Duodenal mucosa (tissue), 2 donors: Measurements from ENCODE around the gene SCAI.
"Not testable (repeated sequence)": the region's sequence is repeated elsewhere in the genome, so short reads cannot be mapped to it uniquely, and the experiment has no call there.

Experiments
- H3K27ac ChIP-seq: one replicate; pipeline ENCODE4 v1.7.0; 2013; ENCODE audit warnings: low read depth, low read length
- H3K27me3 ChIP-seq, 2 donors: one replicate each; pipeline ENCODE4 v1.7.0; 2013; ENCODE audit warnings: low read length in 2 of 2, control low read depth in 1 of 2; ENCODE audit not compliant: insufficient read depth in 2 of 2, control insufficient read depth in 1 of 2
- H3K36me3 ChIP-seq, 2 donors: one replicate each; pipeline ENCODE4 v1.7.0; 2013; ENCODE audit warnings: low read length in 2 of 2, control low read depth in 1 of 2; ENCODE audit not compliant: insufficient read depth in 2 of 2, control insufficient read depth in 1 of 2
- H3K4me1 ChIP-seq, 2 donors: one replicate each; pipeline ENCODE4 v1.7.0; 2013; ENCODE audit warnings: low read length in 2 of 2, control low read depth in 1 of 2; ENCODE audit not compliant: insufficient read depth in 2 of 2, control insufficient read depth in 1 of 2
- H3K4me3 ChIP-seq, 2 donors: one replicate each; pipeline ENCODE4 v1.7.0; 2013; ENCODE audit warnings: low read length in 2 of 2, low read depth in 1 of 2
- H3K9ac ChIP-seq, 2 donors: one replicate each; pipeline ENCODE4 v1.7.0; 2013; ENCODE audit warnings: low read length in 2 of 2, low read depth in 1 of 2
- H3K9me3 ChIP-seq, 2 donors: one replicate each; pipeline ENCODE4 v1.7.0; 2013; ENCODE audit warnings: low read length in 2 of 2, control low read depth in 1 of 2; ENCODE audit not compliant: control insufficient read depth in 1 of 2

Gene SCAI

DNA sequence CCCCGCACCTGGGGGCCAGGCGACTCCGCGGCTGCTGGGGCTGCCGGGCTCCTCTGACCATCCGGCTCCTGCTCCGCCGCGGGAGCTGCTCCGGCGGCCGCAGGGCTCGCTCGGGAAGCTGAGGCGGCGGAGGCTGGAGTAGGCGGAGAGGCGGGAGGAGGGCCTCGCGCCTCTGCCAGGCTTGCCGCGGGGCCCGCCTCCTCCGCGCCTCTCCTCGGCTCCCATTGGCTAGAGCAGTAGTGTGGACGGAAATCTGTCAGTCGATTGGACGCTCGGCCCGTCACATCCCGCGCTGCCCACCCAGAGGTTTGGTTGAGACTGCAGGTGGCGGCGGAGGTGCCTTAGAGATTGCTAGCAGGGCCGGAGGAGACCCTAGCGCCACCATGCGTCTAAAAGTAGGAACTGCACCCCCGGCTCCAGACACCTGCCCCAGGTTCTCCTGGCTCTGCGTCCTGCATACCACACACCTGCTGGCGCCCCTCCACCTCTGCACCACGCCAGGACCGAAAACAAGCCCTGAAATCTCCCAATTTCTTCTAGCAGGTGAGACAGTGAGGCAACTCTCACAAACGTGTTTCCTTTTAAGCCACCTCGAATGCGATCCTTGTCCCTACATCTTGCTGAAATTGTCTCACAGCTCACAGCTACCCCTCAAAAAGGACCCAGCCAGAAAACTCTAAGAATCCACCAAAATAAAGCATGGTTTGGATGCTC lies at the start of gene SCAI:
Gene SCAI (minus strand): TSS at position 152 of the 714 bp plus-strand sequence. CDS start 91 bp downstream, at position 61.
- Histone ChIP-seq H3K4me3 (peak within 1 kb of the TSS; percentile 85 to 91), H3K36me3 (no peaks in the 10 kb centered on the region), H3K4me1 (peaks cover 8 to 15% of the 10 kb centered on the region in 2 donors), H3K9ac (peak within 1 kb of the TSS; percentile 67 to 85), H3K9me3 (no peaks in the 10 kb centered on the region), H3K27ac (no peak within 1 kb of the TSS), H3K27me3 (no peaks in the 10 kb centered on the region)

DNA sequence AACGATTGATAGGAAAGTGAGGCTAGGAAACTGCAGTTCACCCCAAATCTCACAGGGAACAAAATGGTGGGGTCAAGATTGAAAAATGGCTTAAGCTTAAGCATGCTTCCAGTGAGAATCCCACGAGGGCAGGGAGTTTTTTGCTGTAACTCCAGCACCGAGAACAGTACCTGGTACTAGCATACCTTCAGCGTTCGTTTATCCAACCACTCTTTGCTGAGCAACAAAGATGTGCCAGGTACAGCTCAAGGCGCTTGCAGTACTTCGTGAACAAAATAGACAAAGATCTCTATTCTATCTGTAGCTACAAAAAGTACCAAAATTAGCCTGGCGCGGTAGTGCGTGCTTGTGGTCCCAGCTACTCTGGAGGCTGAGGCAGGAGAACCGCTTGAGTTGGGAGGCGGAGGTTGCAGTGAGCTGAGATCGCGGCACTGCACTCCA lies 47.1 kb upstream of the SCAI start:
- Histone ChIP-seq H3K9ac (peak overlapping the region; percentile 61 to 88), H3K4me1 (peaks cover 7 to 9% of the 10 kb centered on the region in 2 donors), H3K36me3 (no peaks in the 10 kb centered on the region)

DNA sequence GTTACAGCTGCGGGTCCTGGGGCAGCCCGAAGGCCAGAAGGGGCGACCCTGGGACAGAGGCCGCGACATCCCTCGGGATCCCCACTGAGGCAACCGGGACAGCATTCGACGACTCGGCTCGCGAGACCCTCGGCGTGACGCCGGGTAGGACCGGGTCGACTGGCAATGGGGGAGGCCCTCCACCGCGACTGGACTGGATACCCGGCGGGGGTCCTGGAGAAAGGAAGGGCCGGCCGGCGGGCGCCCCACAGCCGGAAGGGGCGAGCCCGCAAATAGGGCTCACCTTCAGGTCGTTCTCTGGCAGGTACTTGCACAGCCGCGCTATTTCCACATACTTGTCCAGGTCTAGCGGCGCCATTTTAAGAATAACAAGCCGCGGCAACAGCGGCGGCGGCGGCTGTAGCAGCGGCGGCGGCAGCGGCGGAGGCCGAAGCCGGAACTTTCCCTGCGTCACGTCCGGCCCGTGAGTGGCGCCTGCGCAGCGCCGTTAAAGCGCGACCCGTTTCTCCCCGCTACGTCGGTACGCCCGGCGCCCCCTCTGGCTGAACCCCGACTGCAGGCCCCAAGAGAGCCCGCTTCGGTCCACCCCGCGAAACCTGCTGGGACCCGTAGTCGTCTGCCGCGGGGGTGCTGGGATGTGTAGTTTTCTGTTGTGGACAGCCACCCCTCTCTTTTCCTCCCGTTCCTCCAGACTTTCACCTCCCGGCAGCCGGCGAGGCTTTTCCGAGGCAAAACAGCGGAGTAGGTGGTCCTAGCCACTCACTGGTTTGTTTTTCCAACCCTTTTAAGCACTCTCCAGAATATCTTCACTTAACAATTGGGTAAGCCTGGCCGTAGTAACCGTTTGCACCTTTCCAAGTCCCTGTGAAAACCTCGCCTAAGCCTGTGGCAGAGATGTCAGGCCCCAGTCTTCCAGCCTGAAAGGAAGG lies 46.3 kb upstream of the SCAI start, which contains the start of gene PPP6C:
Gene PPP6C (minus strand): TSS at position 443 of the 929 bp plus-strand sequence. CDS start 85 bp downstream, at position 358.
- Histone ChIP-seq H3K27ac (peak within 1 kb of the TSS; percentile 82), H3K4me3 (peak within 1 kb of the TSS; percentile 74 to 88), H3K36me3 (no peaks in the 10 kb centered on the region), H3K4me1 (peaks cover 7 to 9% of the 10 kb centered on the region in 2 donors), H3K9me3 (no peaks in the 10 kb centered on the region), H3K27me3 (no peaks in the 10 kb centered on the region), H3K9ac (peak within 1 kb of the TSS; percentile 93 to 98)

More for the DNA sequence above, 47.1 kb upstream of the SCAI start:
- Histone ChIP-seq H3K4me3 (peak overlapping the region; percentile 74 to 88), H3K27ac (peak overlapping the region; percentile 7), H3K9me3 (no peaks in the 10 kb centered on the region), H3K27me3 (no peaks in the 10 kb centered on the region)

DNA sequence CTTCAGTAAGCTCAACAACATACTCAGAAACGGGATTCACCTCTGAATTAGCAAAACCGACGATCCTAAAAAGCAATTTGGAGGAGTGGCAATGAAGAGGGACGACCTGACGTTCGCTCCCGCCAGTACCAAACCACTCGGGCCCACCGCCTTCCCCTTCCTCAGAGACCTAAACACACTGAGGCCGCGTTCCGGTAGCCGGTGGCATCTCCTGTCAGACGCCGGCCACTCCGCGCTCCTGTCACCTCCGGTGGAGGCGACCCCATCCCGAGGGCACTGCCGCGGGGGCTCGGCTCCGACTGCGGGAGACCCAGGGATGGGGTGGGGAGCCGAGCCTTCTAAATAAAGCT lies 45.7 kb upstream of the SCAI start:
- Histone ChIP-seq H3K27ac (peak overlapping the region; percentile 82), H3K36me3 (no peaks in the 10 kb centered on the region), H3K9ac (peak overlapping the region; percentile 93 to 98), H3K9me3 (no peaks in the 10 kb centered on the region), H3K27me3 (no peaks in the 10 kb centered on the region), H3K4me3 (peak overlapping the region; percentile 74 to 88), H3K4me1 (peaks cover 7 to 9% of the 10 kb centered on the region in 2 donors)

DNA sequence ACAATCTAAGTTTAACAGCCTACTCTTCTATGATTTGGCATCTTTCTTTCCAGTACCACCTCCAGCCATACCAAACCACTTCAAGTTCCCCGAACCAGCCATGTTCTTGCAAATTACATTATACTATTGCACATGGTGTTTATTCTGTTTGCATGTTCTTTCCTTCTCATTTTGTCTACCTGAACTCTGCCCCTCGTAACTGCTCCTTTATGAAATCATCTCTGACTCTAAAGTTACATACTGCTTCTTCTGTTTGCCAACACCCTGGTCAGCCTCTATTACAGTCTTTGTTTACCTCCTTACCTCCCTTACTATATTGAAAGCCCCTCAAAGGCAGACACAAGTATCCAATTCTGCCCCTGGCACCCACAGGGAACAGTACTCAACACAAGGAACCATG lies 40.2 kb upstream of the SCAI start:
- H3K4me1 ChIP-seq = peaks cover 7 to 18% of the 10 kb centered on the region in 2 donors
- H3K36me3 ChIP-seq = no peaks in the 10 kb centered on the region
- H3K27ac ChIP-seq = no peak overlapping the region
- no peaks in the 10 kb centered on the region for H3K9me3 ChIP-seq
- H3K27me3 ChIP-seq = no peaks in the 10 kb centered on the region
- no peak overlapping the region for H3K9ac ChIP-seq
- H3K4me3 ChIP-seq = no peak overlapping the region

DNA sequence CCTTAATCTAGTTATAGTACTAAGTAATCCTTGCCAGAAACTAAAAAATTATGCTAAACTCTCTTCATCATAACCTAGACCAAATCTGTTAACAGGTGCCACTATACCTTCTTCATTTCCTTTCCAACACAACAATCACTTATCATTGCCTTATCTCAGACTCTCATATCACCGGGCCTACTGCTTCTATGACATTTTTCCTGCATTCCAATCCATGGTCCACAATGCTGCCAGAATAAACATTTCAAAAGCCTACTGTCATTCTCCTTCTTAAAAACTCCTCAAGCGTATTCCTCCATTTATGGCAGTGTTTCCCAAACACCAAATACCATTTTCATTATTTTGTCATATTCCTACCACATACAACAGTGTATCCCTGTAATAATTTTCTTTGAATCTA lies 39.7 kb upstream of the SCAI start:
- Histone ChIP-seq H3K27me3 (no peaks in the 10 kb centered on the region), H3K4me3 (no peak overlapping the region), H3K36me3 (no peaks in the 10 kb centered on the region), H3K27ac (no peak overlapping the region), H3K9me3 (no peaks in the 10 kb centered on the region), H3K9ac (no peak overlapping the region), H3K4me1 (peaks cover 7 to 18% of the 10 kb centered on the region in 2 donors)

DNA sequence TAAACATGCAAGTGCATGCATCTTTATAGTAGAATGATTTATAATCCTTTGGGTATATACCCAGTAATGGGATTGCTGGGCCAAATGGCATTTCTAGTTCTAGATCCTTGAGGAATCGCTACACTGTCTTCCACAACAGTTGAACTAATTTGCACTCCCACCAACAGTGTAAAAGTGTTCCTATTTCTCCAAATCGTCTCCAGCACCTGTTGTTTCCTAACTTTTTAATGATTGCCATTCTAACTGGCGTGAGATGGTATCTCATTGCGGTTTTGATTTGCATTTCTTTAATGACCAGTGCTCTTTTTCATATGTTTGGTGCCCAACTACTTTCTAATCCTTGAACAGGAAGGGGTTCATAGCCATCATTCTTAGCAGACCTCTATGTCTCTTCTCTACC lies 38.4 kb upstream of the SCAI start:
- peaks cover 4 to 11% of the 10 kb centered on the region in 2 donors for H3K4me1 ChIP-seq
- not testable (repeated sequence) for H3K9ac ChIP-seq, H3K27ac ChIP-seq, H3K4me3 ChIP-seq, H3K9me3 ChIP-seq, H3K36me3 ChIP-seq, H3K27me3 ChIP-seq

DNA sequence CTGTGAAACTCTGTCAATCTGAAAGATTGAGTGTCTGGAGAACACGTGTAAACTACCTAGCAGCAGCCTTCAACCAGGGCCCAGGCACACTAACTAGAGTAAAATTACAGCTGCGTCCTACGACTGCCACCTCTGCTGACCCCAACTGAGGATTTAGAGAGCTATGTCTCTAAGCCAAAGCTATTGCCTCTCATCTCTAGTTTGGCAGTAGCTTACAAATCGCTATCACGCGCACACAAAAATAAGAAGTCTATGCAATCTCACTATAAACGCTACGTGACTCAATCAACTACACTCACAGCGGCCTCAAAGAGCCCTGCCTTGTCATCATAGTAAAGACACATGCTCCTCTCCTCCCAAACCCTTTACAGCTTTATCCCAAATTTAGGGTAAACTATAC lies 37.5 kb upstream of the SCAI start:
- H3K27me3 ChIP-seq = no peaks in the 10 kb centered on the region
- H3K36me3 ChIP-seq = no peaks in the 10 kb centered on the region
- H3K4me3 ChIP-seq = no peak overlapping the region
- H3K27ac ChIP-seq = no peak overlapping the region
- H3K9ac ChIP-seq = no peak overlapping the region
- peaks cover 4 to 11% of the 10 kb centered on the region in 2 donors for H3K4me1 ChIP-seq
- no peaks in the 10 kb centered on the region for H3K9me3 ChIP-seq

DNA sequence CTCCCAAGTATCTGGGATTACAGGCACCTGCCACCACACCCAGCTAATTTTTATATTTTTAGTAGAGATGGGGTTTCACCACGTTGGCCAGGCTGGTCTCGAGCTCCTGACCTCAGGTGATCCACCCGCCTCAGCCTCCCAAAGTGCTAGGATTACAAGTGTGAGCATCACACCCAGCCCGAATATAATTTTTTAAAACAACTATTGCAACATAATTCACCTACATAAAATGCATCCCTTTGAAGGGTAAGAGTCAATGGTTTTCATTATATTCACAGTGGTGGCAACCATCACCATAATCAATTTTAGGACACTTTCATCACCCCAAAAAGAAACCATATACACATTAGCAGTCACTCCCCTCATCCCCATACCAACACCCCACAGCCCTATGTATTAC lies 36.4 kb upstream of the SCAI start:
- not testable (repeated sequence) for H3K4me3 ChIP-seq, H3K9me3 ChIP-seq, H3K9ac ChIP-seq, H3K27me3 ChIP-seq, H3K36me3 ChIP-seq, H3K27ac ChIP-seq
- peaks cover 4 to 11% of the 10 kb centered on the region in 2 donors for H3K4me1 ChIP-seq

DNA sequence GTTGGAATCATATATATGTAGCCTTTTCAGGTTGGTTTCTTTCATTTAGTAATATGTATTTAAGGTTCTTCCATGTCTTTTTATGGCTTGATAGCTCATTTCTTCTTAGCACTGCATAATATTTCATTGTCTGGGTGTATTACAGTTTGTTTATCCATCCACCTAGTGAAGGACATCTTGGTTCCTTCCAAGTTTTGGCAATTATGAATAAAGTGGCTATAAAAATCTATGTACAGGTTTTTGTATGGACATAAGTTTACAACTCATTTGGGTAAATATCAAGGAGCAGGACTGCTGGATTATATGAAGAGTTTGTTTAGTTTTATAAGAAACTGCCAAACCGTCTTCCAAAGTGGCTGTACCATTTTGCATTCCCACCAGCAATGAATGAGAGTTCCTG lies 34.6 kb upstream of the SCAI start:
- no peaks in the 10 kb centered on the region for H3K27me3 ChIP-seq
- H3K4me1 ChIP-seq = peaks cover 0 to under 1% of the 10 kb centered on the region in 2 donors
- H3K9ac ChIP-seq = no peak overlapping the region
- no peaks in the 10 kb centered on the region for H3K36me3 ChIP-seq
- no peaks in the 10 kb centered on the region for H3K9me3 ChIP-seq
- H3K27ac ChIP-seq = no peak overlapping the region
- no peak overlapping the region for H3K4me3 ChIP-seq
